Left ventricle myocardium inferior (tissue), 1 donor: ENCODE measurements around the gene IL19. TPM values are rescaled to one million over a fixed set of nuclear protein-coding genes. Genes with fewer than 3 reads are reported as not detected.

Experiments
- DNase-seq: peaks from one replicate; pipeline ENCODE4 v3.0.0-alpha.2; 2020
- H3K27ac ChIP-seq: fragments of 200-600 bp; replicated peaks from 2 replicates; pipeline ENCODE4 v1.8.0; 2021
- H3K27me3 ChIP-seq: fragments of 200-600 bp; 2 replicates; pipeline ENCODE4 v1.8.0; 2021; ENCODE audit warnings: low read depth
- H3K36me3 ChIP-seq: fragments of 200-600 bp; 2 replicates; pipeline ENCODE4 v1.8.0; 2021
- H3K4me1 ChIP-seq: fragments of 200-600 bp; 2 replicates; pipeline ENCODE4 v1.8.0; 2021
- H3K4me3 ChIP-seq: fragments of 200-600 bp; 2 replicates; pipeline ENCODE4 v1.8.0; 2021; ENCODE audit warnings: mild to moderate bottlenecking, moderate library complexity
- H3K9me3 ChIP-seq: fragments of 200-600 bp; replicated peaks from 2 replicates; pipeline ENCODE4 v1.8.0; 2021
- CTCF ChIP-seq: fragments of 200-600 bp; IDR thresholded peaks from 2 replicates; pipeline ENCODE4 v1.8.0; 2021; ENCODE audit warnings: antibody characterized with exemption, mild to moderate bottlenecking, borderline replicate concordance
- intact Hi-C: fragments of 100-400 bp; cut with micrococcal nuclease; formaldehyde crosslinking; loops from one replicate; pipeline ENCODE4 v1.11.0; 2022
- total RNA-seq: library from RNA; stranded (reverse); fragmentation: NEBNext Ultra II Directional; extraction: Animal tissue kit (Norgen Biotek cat#: 25700); gene quantifications from one replicate; pipeline ENCODE4 v1.2.1, GENCODE V29; 2021
- donor health status: DM: no; HTN: yes; CAD: no; lungs with severe emphysema.

Gene IL19
- total RNA-seq, 1 donor from 2014 or later: not detected

- Histone ChIP-seq H3K36me3 (no peaks in the 10 kb centered on the region), H3K4me1 (no peaks in the 10 kb centered on the region), H3K27me3 (no peaks in the 10 kb centered on the region), H3K4me3 (no peak overlapping the region), H3K27ac (no peak overlapping the region), H3K9me3 (no peaks in the 10 kb centered on the region)
- intact Hi-C loops: no loop called here
- no peak for DNase-seq
- no peak for TF ChIP-seq CTCF
Measured at GRCh38 chr1:206783506-206783905, 12.9 kb downstream of the IL19 start.

- no peak for DNase-seq
- Histone ChIP-seq H3K9me3 (no peaks in the 10 kb centered on the region), H3K27ac (no peak overlapping the region), H3K36me3 (no peaks in the 10 kb centered on the region), H3K4me3 (no peak overlapping the region), H3K27me3 (no peaks in the 10 kb centered on the region), H3K4me1 (no peaks in the 10 kb centered on the region)
- no peak for TF ChIP-seq CTCF
- intact Hi-C loops: no loop called here
Measured at GRCh38 chr1:206784471-206784903, 13.9 kb downstream of the IL19 start.

GRCh38 chr1:206785182-206785765, 14.7 kb downstream of the IL19 start:
- no peaks in the 10 kb centered on the region for H3K4me1 ChIP-seq
- no peak overlapping the region for H3K4me3 ChIP-seq
- intact Hi-C loops: no loop called here
- no peak overlapping the region for H3K27ac ChIP-seq
- H3K9me3 ChIP-seq: no peaks in the 10 kb centered on the region
- H3K36me3 ChIP-seq: no peaks in the 10 kb centered on the region
- TF ChIP-seq CTCF: no peak
- DNase-seq: no peak
- no peaks in the 10 kb centered on the region for H3K27me3 ChIP-seq

GRCh38 chr1:206786212-206786886, 15.8 kb downstream of the IL19 start:
- Histone ChIP-seq H3K27ac (no peak overlapping the region), H3K9me3 (no peaks in the 10 kb centered on the region), H3K27me3 (no peaks in the 10 kb centered on the region), H3K4me1 (no peaks in the 10 kb centered on the region), H3K4me3 (no peak overlapping the region), H3K36me3 (no peaks in the 10 kb centered on the region)
- intact Hi-C loops: no loop called here
- no peak for TF ChIP-seq CTCF
- DNase-seq: no peak

GRCh38 chr1:206787891-206788290, 17.3 kb downstream of the IL19 start:
- DNase-seq: no peak
- Histone ChIP-seq H3K4me3 (no peak overlapping the region), H3K9me3 (no peaks in the 10 kb centered on the region), H3K27me3 (peaks cover 4% of the 10 kb centered on the region), H3K36me3 (no peaks in the 10 kb centered on the region), H3K4me1 (no peaks in the 10 kb centered on the region), H3K27ac (no peak overlapping the region)
- intact Hi-C loops: no loop called here
- no peak for TF ChIP-seq CTCF
